ENCODE measurements around the gene PLEKHA6.

The PLEKHA6 gene

DNA sequence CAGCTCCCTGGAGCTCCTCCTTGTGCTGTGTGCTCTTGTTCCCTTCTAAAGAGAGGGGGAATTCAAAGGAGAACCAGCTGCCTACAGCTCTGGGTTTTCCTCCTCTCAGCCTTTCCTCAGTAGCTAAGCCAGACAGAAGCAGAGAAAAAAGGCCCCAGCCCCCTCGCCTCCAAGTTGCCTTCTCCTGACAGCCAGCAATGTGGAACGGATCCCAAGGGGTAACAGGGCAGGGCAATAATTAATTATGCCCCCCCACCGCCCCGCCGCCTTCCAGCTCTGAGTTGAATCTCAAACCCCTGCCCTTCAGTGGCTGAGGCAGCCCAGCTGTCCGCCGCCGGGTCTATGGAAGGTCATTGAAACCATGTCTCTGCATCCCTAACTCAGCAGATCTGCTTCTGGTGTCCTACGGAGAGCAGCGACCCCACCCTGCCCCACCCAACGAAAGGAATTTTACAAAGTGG is 76.9 kb downstream of the PLEKHA6 start:
- H3K27ac ChIP-seq (ENCODE audit: low read depth, low read length): no peak overlapping the region
- no peak for DNase-seq
- H3K18ac ChIP-seq (ENCODE audit: low read length): no peak overlapping the region
- no peaks in the 10 kb centered on the region for H3K9me3 ChIP-seq (ENCODE audit: insufficient read depth, low read depth, low read length)
- H3K79me2 ChIP-seq (ENCODE audit: control insufficient read depth, insufficient read depth, low read length, poor library complexity): peaks cover 5% of the 10 kb centered on the region
- H3K36me3 ChIP-seq (ENCODE audit: control insufficient read depth in 1 of 2, insufficient read depth in 2 of 2, low read length in 2 of 2): peaks cover under 1 to 2% of the 10 kb centered on the region in 2 experiments
- H4K8ac ChIP-seq (ENCODE audit: low read depth, low read length): no peak overlapping the region
- no peak overlapping the region for H3K9ac ChIP-seq (ENCODE audit: low read length)
- no peak overlapping the region for H3K4ac ChIP-seq (ENCODE audit: low read depth, low read length)
- no peak overlapping the region for H4K12ac ChIP-seq (ENCODE audit: low read depth, low read length)
- H3K27me3 ChIP-seq (ENCODE audit: insufficient read depth, low read length): no peaks in the 10 kb centered on the region
- H3K79me1 ChIP-seq (ENCODE audit: low read length): peaks cover 4% of the 10 kb centered on the region
- no peak overlapping the region for H2AFZ ChIP-seq (ENCODE audit: insufficient read depth, low read length, poor library complexity)
- H3K23ac ChIP-seq (ENCODE audit: low read length): no peak overlapping the region
- peaks cover 11 to 14% of the 10 kb centered on the region in 2 experiments for H3K4me1 ChIP-seq (ENCODE audit: control insufficient read depth in 1 of 2, insufficient read depth in 2 of 2, low read length in 2 of 2)
- no peak overlapping the region for H2BK5ac ChIP-seq (ENCODE audit: low read depth, low read length, poor library complexity)
- H2AK5ac ChIP-seq (ENCODE audit: low read length): no peak overlapping the region
- no peak overlapping the region for H3K4me3 ChIP-seq (ENCODE audit: low read depth, low read length)
- H2BK120ac ChIP-seq (ENCODE audit: insufficient read depth, low read length, poor library complexity): no peak overlapping the region
- H3K14ac ChIP-seq (ENCODE audit: low read length): no peak overlapping the region
- H4K91ac ChIP-seq (ENCODE audit: low read depth, low read length): no peak overlapping the region
- H3K4me2 ChIP-seq (ENCODE audit: low read length): no peak overlapping the region
- H2BK12ac ChIP-seq (ENCODE audit: low read length): no peak overlapping the region
- WGBS (ENCODE audit: extremely low coverage, insufficient coverage, insufficient read length): no CpG with 5 or more reads among the region's 11 CpGs

DNA sequence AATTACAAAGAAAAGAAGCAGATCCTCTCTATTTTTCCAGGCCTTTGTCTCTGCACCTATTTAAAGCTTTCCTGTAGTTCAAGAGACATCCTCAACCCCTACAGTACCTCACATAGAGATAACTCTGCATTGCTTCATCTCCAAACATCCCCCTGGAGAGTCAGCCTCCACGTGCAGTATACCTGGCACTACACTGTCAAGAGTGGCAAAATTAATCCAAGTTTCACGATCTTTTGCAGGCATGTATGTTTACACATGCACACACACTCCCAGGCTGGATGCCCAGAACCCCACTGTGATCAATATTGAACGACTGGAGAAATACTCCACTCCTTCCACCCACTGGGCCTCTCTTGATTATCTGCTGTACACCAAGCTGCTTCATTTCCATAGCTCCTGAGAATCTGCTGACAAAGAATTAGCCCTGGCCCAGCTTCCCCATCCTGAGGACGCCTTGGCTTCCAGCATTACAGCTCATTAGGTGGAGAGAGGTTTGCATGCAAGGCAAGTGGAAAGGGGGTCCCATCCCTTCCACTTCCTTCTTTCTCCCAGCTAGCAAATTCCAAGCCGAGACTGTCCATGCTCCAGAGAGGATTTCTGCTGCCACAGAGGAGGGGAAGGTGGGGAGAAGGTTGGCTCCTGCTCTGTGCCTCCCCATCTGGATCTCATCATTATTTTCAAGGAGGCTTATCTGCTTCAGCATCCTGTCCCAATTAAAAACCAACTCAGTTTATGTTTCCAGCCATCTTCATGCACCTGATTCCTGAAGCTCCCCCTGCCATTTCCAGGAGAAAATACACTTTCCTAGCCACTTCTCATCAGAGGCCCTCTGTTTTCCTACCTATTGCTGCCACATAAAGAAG is 79.4 kb downstream of the PLEKHA6 start:
- no peak overlapping the region for H3K4ac ChIP-seq (ENCODE audit: low read depth, low read length)
- no peak overlapping the region for H3K4me2 ChIP-seq (ENCODE audit: low read length)
- H3K4me1 ChIP-seq (ENCODE audit: control insufficient read depth in 1 of 2, insufficient read depth in 2 of 2, low read length in 2 of 2): peaks cover 14 to 15% of the 10 kb centered on the region in 2 experiments
- no peak overlapping the region for H2BK5ac ChIP-seq (ENCODE audit: low read depth, low read length, poor library complexity)
- H3K9ac ChIP-seq (ENCODE audit: low read length): no peak overlapping the region
- H4K91ac ChIP-seq (ENCODE audit: low read depth, low read length): no peak overlapping the region
- H3K9me3 ChIP-seq (ENCODE audit: insufficient read depth, low read depth, low read length): no peaks in the 10 kb centered on the region
- H3K4me3 ChIP-seq (ENCODE audit: low read depth, low read length): no peak overlapping the region
- H3K36me3 ChIP-seq (ENCODE audit: control insufficient read depth in 1 of 2, insufficient read depth in 2 of 2, low read length in 2 of 2): peaks cover 2 to 4% of the 10 kb centered on the region in 2 experiments
- no peak overlapping the region for H3K23ac ChIP-seq (ENCODE audit: low read length)
- no peak overlapping the region for H4K8ac ChIP-seq (ENCODE audit: low read depth, low read length)
- no peaks in the 10 kb centered on the region for H3K27me3 ChIP-seq (ENCODE audit: insufficient read depth, low read length)
- H3K79me1 ChIP-seq (ENCODE audit: low read length): no peaks in the 10 kb centered on the region
- no peaks in the 10 kb centered on the region for H3K79me2 ChIP-seq (ENCODE audit: control insufficient read depth, insufficient read depth, low read length, poor library complexity)
- H2AFZ ChIP-seq (ENCODE audit: insufficient read depth, low read length, poor library complexity): no peak overlapping the region
- no peak overlapping the region for H4K12ac ChIP-seq (ENCODE audit: low read depth, low read length)
- no peak overlapping the region for H2BK120ac ChIP-seq (ENCODE audit: insufficient read depth, low read length, poor library complexity)
- no peak overlapping the region for H2AK5ac ChIP-seq (ENCODE audit: low read length)
- H2BK12ac ChIP-seq (ENCODE audit: low read length): no peak overlapping the region
- H3K27ac ChIP-seq (ENCODE audit: low read depth, low read length): no peak overlapping the region
- no peak overlapping the region for H3K14ac ChIP-seq (ENCODE audit: low read length)
- WGBS (ENCODE audit: extremely low coverage, insufficient coverage, insufficient read length): no CpG with 5 or more reads among the region's 5 CpGs
- no peak overlapping the region for H3K18ac ChIP-seq (ENCODE audit: low read length)
- no peak for DNase-seq

GRCh38 chr1:204278958-204279357 is 80.8 kb downstream of the PLEKHA6 start:
- Histone ChIP-seq H3K9ac (ENCODE audit: low read length) (no peak overlapping the region), H3K79me1 (ENCODE audit: low read length) (no peaks in the 10 kb centered on the region), H3K4ac (ENCODE audit: low read depth, low read length) (no peak overlapping the region), H3K4me1 (ENCODE audit: control insufficient read depth in 1 of 2, insufficient read depth in 2 of 2, low read length in 2 of 2) (peaks cover 17% of the 10 kb centered on the region in 2 experiments), H4K91ac (ENCODE audit: low read depth, low read length) (no peak overlapping the region), H3K4me3 (ENCODE audit: low read depth, low read length) (no peak overlapping the region), H3K9me3 (ENCODE audit: insufficient read depth, low read depth, low read length) (no peaks in the 10 kb centered on the region), H2BK12ac (ENCODE audit: low read length) (no peak overlapping the region), H3K27ac (ENCODE audit: low read depth, low read length) (no peak overlapping the region), H2AFZ (ENCODE audit: insufficient read depth, low read length, poor library complexity) (no peak overlapping the region), H3K36me3 (ENCODE audit: control insufficient read depth in 1 of 2, insufficient read depth in 2 of 2, low read length in 2 of 2) (peaks cover 6 to 8% of the 10 kb centered on the region in 2 experiments), H3K27me3 (ENCODE audit: insufficient read depth, low read length) (no peaks in the 10 kb centered on the region), H2BK5ac (ENCODE audit: low read depth, low read length, poor library complexity) (no peak overlapping the region), H4K12ac (ENCODE audit: low read depth, low read length) (no peak overlapping the region), H2AK5ac (ENCODE audit: low read length) (no peak overlapping the region), H3K79me2 (ENCODE audit: control insufficient read depth, insufficient read depth, low read length, poor library complexity) (no peaks in the 10 kb centered on the region), H3K18ac (ENCODE audit: low read length) (no peak overlapping the region), H3K23ac (ENCODE audit: low read length) (no peak overlapping the region), H4K8ac (ENCODE audit: low read depth, low read length) (no peak overlapping the region), H3K14ac (ENCODE audit: low read length) (no peak overlapping the region), H2BK120ac (ENCODE audit: insufficient read depth, low read length, poor library complexity) (no peak overlapping the region), H3K4me2 (ENCODE audit: low read length) (no peak overlapping the region)
- no peak for DNase-seq
- WGBS (ENCODE audit: extremely low coverage, insufficient coverage, insufficient read length): no CpG with 5 or more reads among the region's 4 CpGs

- H3K18ac ChIP-seq (ENCODE audit: low read length): no peak overlapping the region
- H3K79me1 ChIP-seq (ENCODE audit: low read length): no peaks in the 10 kb centered on the region
- H3K14ac ChIP-seq (ENCODE audit: low read length): no peak overlapping the region
- DNase-seq: no peak
- H3K27ac ChIP-seq (ENCODE audit: low read depth, low read length): no peak overlapping the region
- no peaks in the 10 kb centered on the region for H3K9me3 ChIP-seq (ENCODE audit: insufficient read depth, low read depth, low read length)
- H3K4ac ChIP-seq (ENCODE audit: low read depth, low read length): no peak overlapping the region
- no peak overlapping the region for H4K8ac ChIP-seq (ENCODE audit: low read depth, low read length)
- peaks cover 17% of the 10 kb centered on the region in 2 experiments for H3K4me1 ChIP-seq (ENCODE audit: control insufficient read depth in 1 of 2, insufficient read depth in 2 of 2, low read length in 2 of 2)
- peaks cover 9% of the 10 kb centered on the region in 2 experiments for H3K36me3 ChIP-seq (ENCODE audit: control insufficient read depth in 1 of 2, insufficient read depth in 2 of 2, low read length in 2 of 2)
- no peaks in the 10 kb centered on the region for H3K27me3 ChIP-seq (ENCODE audit: insufficient read depth, low read length)
- H3K4me2 ChIP-seq (ENCODE audit: low read length): no peak overlapping the region
- no peak overlapping the region for H3K23ac ChIP-seq (ENCODE audit: low read length)
- H3K9ac ChIP-seq (ENCODE audit: low read length): no peak overlapping the region
- H2BK5ac ChIP-seq (ENCODE audit: low read depth, low read length, poor library complexity): no peak overlapping the region
- no peak overlapping the region for H2AK5ac ChIP-seq (ENCODE audit: low read length)
- H2BK120ac ChIP-seq (ENCODE audit: insufficient read depth, low read length, poor library complexity): no peak overlapping the region
- no peak overlapping the region for H2AFZ ChIP-seq (ENCODE audit: insufficient read depth, low read length, poor library complexity)
- H3K79me2 ChIP-seq (ENCODE audit: control insufficient read depth, insufficient read depth, low read length, poor library complexity): no peaks in the 10 kb centered on the region
- no peak overlapping the region for H4K91ac ChIP-seq (ENCODE audit: low read depth, low read length)
- H3K4me3 ChIP-seq (ENCODE audit: low read depth, low read length): no peak overlapping the region
- no peak overlapping the region for H2BK12ac ChIP-seq (ENCODE audit: low read length)
- no CpG with 5 or more reads among the region's 4 CpGs for WGBS (ENCODE audit: extremely low coverage, insufficient coverage, insufficient read length)
- no peak overlapping the region for H4K12ac ChIP-seq (ENCODE audit: low read depth, low read length)
Measured at GRCh38 chr1:204278251-204278650, 81.5 kb downstream of the PLEKHA6 start.

Data from trophoblast cell (in vitro differentiated cells and primary cell).